Liver (tissue), 9 donors: ENCODE measurements around the gene IREB2. TPM values are rescaled to one million over a fixed set of nuclear protein-coding genes. Genes with fewer than 3 reads are reported as not detected.
A peak's percentile ranks its signal among the peaks of the same experiment; 100 is the strongest.

Experiments used
- DNase-seq: peaks from one replicate; pipeline ENCODE4 v3.0.0-alpha.2; 2017; ENCODE audit warnings: low spot score
- H3K27ac ChIP-seq, 2 donors: one replicate each; pipeline ENCODE4 v1.7.0; 2013; ENCODE audit warnings: inconsistent platforms in 2 of 2, low read length in 2 of 2, control low read depth in 1 of 2, low read depth in 1 of 2, mild to moderate bottlenecking in 1 of 2
- H3K27me3 ChIP-seq, 4 donors: one replicate each; pipeline versions ENCODE4 v1.6.1 to v1.7.0; 2013; ENCODE audit warnings: low read length in 3 of 4, inconsistent platforms in 1 of 4, mild to moderate bottlenecking in 1 of 4, moderate library complexity in 1 of 4; ENCODE audit not compliant: control insufficient read depth in 4 of 4, insufficient read depth in 4 of 4
- H3K36me3 ChIP-seq, 4 donors: one replicate each; pipeline versions ENCODE4 v1.6.1 to v1.7.0; 2013; ENCODE audit warnings: low read length in 3 of 4, mild to moderate bottlenecking in 3 of 4, low read depth in 1 of 4, moderate library complexity in 1 of 4; ENCODE audit not compliant: control insufficient read depth in 4 of 4, insufficient read depth in 3 of 4
- H3K4me1 ChIP-seq, 4 donors: one replicate each; pipeline versions ENCODE4 v1.6.1 to v1.7.0; 2013; ENCODE audit warnings: low read length in 3 of 4, mild to moderate bottlenecking in 3 of 4, moderate library complexity in 1 of 4; ENCODE audit not compliant: control insufficient read depth in 4 of 4, insufficient read depth in 4 of 4
- H3K4me3 ChIP-seq, 3 donors: one replicate each; pipeline versions ENCODE4 v1.6.1 to v1.7.0; 2013; ENCODE audit warnings: low read length in 3 of 3, control low read depth in 1 of 3, low read depth in 1 of 3, mild to moderate bottlenecking in 1 of 3
- H3K9ac ChIP-seq, 2 donors: one replicate each; pipeline ENCODE4 v1.7.0; 2013; ENCODE audit warnings: low read length in 2 of 2, mild to moderate bottlenecking in 2 of 2, moderate library complexity in 2 of 2, control low read depth in 1 of 2, low read depth in 1 of 2
- H3K9me3 ChIP-seq, 4 donors: one replicate each; pipeline versions ENCODE4 v1.6.1 to v1.7.0; 2013; ENCODE audit warnings: low read length in 3 of 4; ENCODE audit not compliant: control insufficient read depth in 4 of 4
- FOXA1 ChIP-seq: IDR thresholded peaks from 2 replicates; pipeline ENCODE4 v1.6.1; 2016; ENCODE audit warnings: antibody characterized with exemption
- GABPA ChIP-seq, 2 donors: IDR thresholded peaks in 1 of 2; conservative IDR thresholded peaks in 1 of 2; 2 replicates each; pipeline ENCODE4 v1.6.1; 2016; ENCODE audit warnings: antibody characterized with exemption in 2 of 2, mild to moderate bottlenecking in 1 of 2, moderate library complexity in 1 of 2
- HNF4A ChIP-seq, 2 donors: conservative IDR thresholded peaks; 2 replicates each; pipeline ENCODE4 v1.6.1; 2016; ENCODE audit warnings: antibody characterized with exemption in 2 of 2, mild to moderate bottlenecking in 2 of 2
- HNF4G ChIP-seq: IDR thresholded peaks from 2 replicates; pipeline ENCODE4 v1.6.1; 2016; ENCODE audit warnings: antibody characterized with exemption
- JUND ChIP-seq, 2 donors: IDR thresholded peaks; 2 replicates each; pipeline ENCODE4 v1.6.1; 2016; ENCODE audit warnings: antibody characterized with exemption in 2 of 2
- NR2F2 ChIP-seq: IDR thresholded peaks from 2 replicates; pipeline ENCODE4 v1.6.1; 2016; ENCODE audit warnings: antibody characterized with exemption
- RAD21 ChIP-seq, 2 donors: IDR thresholded peaks; 2 replicates each; pipeline ENCODE4 v1.6.1; 2016; ENCODE audit warnings: antibody characterized with exemption in 2 of 2, mild to moderate bottlenecking in 2 of 2
- SP1 ChIP-seq: IDR thresholded peaks from 2 replicates; pipeline ENCODE4 v1.6.1; 2018; ENCODE audit warnings: antibody characterized with exemption, mild to moderate bottlenecking
- TAF1 ChIP-seq: conservative IDR thresholded peaks from 2 replicates; pipeline ENCODE4 v1.6.1; 2016; ENCODE audit warnings: antibody characterized with exemption, mild to moderate bottlenecking
- WGBS: extraction: QIAGEN DNeasy Blood & Tissue Kit; methylation state at CpG from one replicate; pipeline ENCODE4 v1.1.7; 2013; 5-methylcytosine and 5-hydroxymethylcytosine counted together
- polyA plus RNA-seq, 2 donors: library from polyadenylated mRNA; stranded (reverse) in 1 of 2; unstranded in 1 of 2; fragments of 200-250 nt in 1 of 2; fragments of >200 nt in 1 of 2; fragmentation: Nextera tagmentation in 1 of 2; extraction: Ambion mirVana in 1 of 2; gene quantifications; one replicate each; pipeline versions ENCODE4 v1.2.1 to v1.2.3, GENCODE V29; 2013 to 2015
- total RNA-seq, 2 donors: library from RNA; depleted of rRNA; stranded (reverse); fragments of >200 nt; gene quantifications; one replicate each; pipeline ENCODE4 v1.2.3, GENCODE V29; 2014
- TF ChIP-seq, protein P1 (sequence below): IDR thresholded peaks from 2 replicates; pipeline ENCODE4 v1.6.1; 2016; ENCODE audit warnings: antibody characterized with exemption
- TF ChIP-seq, protein P2 (sequence below): fragments of 150-350 bp; IDR thresholded peaks from 2 replicates; pipeline ENCODE4 v1.5.1; 2017; ENCODE audit warnings: improper control_type of control experiment, low read depth, low read length; ENCODE audit not compliant: missing input control
- TF ChIP-seq, protein P3 (sequence below): IDR thresholded peaks from 2 replicates; pipeline ENCODE4 v1.6.1; 2016; ENCODE audit warnings: antibody characterized with exemption
- TF ChIP-seq, protein P4 (sequence below): IDR thresholded peaks from 2 replicates; pipeline ENCODE4 v1.6.1; 2016; ENCODE audit warnings: antibody characterized with exemption, mild to moderate bottlenecking
- TF ChIP-seq, protein P5 (sequence below): IDR thresholded peaks from 2 replicates; pipeline ENCODE4 v1.6.1; 2016; ENCODE audit warnings: antibody characterized with exemption
- donor health status: healthy.
- donor health status: healthy.
- donor health status: healthy.
- donor health status: healthy.
- donor health status: healthy.

Gene IREB2
- total and polyA plus RNA-seq, 4 donors, result 7.0 to 51.4 (median 17.0) TPM

DNA sequence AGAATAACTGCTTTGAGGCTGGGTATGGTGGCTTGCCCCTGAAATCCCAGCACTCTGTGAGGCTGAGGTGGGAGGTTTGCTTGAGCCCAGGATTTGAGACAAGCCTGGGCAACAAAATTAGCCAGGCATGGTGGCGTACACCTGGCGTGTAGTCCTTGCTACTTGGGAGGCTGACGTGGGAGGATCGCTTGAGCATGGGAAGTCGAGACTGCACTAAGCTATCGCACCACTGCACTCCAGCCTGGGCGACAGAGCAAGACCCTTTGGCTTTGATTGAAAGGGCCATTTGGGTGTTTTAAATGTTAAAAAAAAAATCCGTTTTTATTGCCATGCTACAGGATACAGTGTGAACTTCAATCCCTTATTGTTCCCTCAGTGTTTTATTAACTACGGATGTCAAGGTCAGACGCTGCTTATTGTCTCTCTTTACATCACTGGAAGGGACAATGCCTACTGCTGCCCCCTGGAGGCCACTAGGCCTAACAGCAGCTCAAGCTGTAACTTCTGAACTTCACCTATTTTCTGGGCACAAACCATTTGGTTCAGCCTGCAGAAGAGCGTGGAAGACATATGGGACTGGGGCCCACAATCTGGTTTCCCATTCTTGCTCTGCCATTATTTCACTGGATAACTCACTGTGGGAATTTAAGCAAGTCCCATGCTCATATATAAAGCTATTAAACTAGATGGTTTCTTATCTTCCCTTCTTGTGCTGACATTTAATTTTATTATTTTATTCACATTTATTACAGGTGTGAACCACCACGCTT, 15.3 kb upstream of the IREB2 start:
- H3K9ac ChIP-seq, result no peak overlapping the region
- H3K36me3 ChIP-seq, result no peaks in the 10 kb centered on the region
- no peaks in the 10 kb centered on the region for H3K9me3 ChIP-seq
- no peaks in the 10 kb centered on the region for H3K27me3 ChIP-seq
- TF ChIP-seq, protein P1, sequence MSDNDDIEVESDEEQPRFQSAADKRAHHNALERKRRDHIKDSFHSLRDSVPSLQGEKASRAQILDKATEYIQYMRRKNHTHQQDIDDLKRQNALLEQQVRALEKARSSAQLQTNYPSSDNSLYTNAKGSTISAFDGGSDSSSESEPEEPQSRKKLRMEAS, result no peak
- TF ChIP-seq RAD21 (IDR thresholded peaks at IDR 0.05) (peak; percentile 82 to 90), HNF4A (conservative IDR thresholded peaks at IDR 0.05) (peak in 1 of 2 donors; percentile 15), SP1 (peak; percentile 18), NR2F2 (peak; percentile 35)
- TF ChIP-seq, protein P2, sequence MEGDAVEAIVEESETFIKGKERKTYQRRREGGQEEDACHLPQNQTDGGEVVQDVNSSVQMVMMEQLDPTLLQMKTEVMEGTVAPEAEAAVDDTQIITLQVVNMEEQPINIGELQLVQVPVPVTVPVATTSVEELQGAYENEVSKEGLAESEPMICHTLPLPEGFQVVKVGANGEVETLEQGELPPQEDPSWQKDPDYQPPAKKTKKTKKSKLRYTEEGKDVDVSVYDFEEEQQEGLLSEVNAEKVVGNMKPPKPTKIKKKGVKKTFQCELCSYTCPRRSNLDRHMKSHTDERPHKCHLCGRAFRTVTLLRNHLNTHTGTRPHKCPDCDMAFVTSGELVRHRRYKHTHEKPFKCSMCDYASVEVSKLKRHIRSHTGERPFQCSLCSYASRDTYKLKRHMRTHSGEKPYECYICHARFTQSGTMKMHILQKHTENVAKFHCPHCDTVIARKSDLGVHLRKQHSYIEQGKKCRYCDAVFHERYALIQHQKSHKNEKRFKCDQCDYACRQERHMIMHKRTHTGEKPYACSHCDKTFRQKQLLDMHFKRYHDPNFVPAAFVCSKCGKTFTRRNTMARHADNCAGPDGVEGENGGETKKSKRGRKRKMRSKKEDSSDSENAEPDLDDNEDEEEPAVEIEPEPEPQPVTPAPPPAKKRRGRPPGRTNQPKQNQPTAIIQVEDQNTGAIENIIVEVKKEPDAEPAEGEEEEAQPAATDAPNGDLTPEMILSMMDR, result peak; percentile 95
- H3K4me3 ChIP-seq, result no peak overlapping the region
- DNase-seq, result peak; percentile 67
- H3K4me1 ChIP-seq, result no peaks in the 10 kb centered on the region
- WGBS, result 51% methylated on average over 12 of the region's 12 CpGs
- no peak overlapping the region for H3K27ac ChIP-seq

DNA sequence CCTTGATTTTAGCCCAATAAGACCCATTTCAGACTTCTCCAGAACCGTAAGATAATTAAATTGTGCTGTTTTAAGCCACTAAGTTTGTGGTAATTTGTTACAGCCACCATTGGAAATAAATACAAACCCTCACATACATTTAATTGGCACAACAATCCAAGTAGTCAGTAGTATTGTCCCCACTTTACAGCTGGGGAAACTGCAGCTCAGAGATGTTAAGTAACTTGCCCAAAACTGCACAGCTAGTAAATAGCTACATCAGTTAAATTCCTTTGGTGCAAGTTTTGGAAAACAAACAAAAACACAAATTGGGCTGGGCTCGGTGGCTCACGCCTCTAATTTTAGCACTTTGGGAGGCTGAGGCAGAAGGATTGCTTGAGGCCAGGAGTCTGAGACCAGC, 13.3 kb upstream of the IREB2 start:
- no peak for TF ChIP-seq HNF4A (conservative IDR thresholded peaks at IDR 0.05)
- TF ChIP-seq, protein P3, sequence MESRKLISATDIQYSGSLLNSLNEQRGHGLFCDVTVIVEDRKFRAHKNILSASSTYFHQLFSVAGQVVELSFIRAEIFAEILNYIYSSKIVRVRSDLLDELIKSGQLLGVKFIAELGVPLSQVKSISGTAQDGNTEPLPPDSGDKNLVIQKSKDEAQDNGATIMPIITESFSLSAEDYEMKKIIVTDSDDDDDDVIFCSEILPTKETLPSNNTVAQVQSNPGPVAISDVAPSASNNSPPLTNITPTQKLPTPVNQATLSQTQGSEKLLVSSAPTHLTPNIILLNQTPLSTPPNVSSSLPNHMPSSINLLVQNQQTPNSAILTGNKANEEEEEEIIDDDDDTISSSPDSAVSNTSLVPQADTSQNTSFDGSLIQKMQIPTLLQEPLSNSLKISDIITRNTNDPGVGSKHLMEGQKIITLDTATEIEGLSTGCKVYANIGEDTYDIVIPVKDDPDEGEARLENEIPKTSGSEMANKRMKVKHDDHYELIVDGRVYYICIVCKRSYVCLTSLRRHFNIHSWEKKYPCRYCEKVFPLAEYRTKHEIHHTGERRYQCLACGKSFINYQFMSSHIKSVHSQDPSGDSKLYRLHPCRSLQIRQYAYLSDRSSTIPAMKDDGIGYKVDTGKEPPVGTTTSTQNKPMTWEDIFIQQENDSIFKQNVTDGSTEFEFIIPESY, result no peak
- TF ChIP-seq FOXA1, result no peak
- TF ChIP-seq NR2F2, result no peak
- no peak for TF ChIP-seq TAF1
- no peak for TF ChIP-seq GABPA (IDR thresholded peaks at IDR 0.05 in 1 of 2, conservative IDR thresholded peaks at IDR 0.05 in 1 of 2)
- no peak for TF ChIP-seq HNF4G
- TF ChIP-seq RAD21 (IDR thresholded peaks at IDR 0.05), result no peak
- no peak for TF ChIP-seq JUND (IDR thresholded peaks at IDR 0.05)
- TF ChIP-seq, protein P4, sequence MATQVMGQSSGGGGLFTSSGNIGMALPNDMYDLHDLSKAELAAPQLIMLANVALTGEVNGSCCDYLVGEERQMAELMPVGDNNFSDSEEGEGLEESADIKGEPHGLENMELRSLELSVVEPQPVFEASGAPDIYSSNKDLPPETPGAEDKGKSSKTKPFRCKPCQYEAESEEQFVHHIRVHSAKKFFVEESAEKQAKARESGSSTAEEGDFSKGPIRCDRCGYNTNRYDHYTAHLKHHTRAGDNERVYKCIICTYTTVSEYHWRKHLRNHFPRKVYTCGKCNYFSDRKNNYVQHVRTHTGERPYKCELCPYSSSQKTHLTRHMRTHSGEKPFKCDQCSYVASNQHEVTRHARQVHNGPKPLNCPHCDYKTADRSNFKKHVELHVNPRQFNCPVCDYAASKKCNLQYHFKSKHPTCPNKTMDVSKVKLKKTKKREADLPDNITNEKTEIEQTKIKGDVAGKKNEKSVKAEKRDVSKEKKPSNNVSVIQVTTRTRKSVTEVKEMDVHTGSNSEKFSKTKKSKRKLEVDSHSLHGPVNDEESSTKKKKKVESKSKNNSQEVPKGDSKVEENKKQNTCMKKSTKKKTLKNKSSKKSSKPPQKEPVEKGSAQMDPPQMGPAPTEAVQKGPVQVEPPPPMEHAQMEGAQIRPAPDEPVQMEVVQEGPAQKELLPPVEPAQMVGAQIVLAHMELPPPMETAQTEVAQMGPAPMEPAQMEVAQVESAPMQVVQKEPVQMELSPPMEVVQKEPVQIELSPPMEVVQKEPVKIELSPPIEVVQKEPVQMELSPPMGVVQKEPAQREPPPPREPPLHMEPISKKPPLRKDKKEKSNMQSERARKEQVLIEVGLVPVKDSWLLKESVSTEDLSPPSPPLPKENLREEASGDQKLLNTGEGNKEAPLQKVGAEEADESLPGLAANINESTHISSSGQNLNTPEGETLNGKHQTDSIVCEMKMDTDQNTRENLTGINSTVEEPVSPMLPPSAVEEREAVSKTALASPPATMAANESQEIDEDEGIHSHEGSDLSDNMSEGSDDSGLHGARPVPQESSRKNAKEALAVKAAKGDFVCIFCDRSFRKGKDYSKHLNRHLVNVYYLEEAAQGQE, result no peak
- TF ChIP-seq SP1, result no peak
- TF ChIP-seq, protein P1, result no peak
- TF ChIP-seq, protein P5, sequence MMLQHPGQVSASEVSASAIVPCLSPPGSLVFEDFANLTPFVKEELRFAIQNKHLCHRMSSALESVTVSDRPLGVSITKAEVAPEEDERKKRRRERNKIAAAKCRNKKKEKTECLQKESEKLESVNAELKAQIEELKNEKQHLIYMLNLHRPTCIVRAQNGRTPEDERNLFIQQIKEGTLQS, result no peak
- Histone ChIP-seq H3K9me3 (no peaks in the 10 kb centered on the region), H3K36me3 (no peaks in the 10 kb centered on the region), H3K4me3 (no peak overlapping the region), H3K27me3 (no peaks in the 10 kb centered on the region), H3K4me1 (peaks cover 0 to 3% (median under 1%) of the 10 kb centered on the region in 4 donors), H3K9ac (no peak overlapping the region), H3K27ac (no peak overlapping the region)
- no peak for DNase-seq
- 79% methylated on average over 3 of the region's 3 CpGs for WGBS
